CD4-positive, CD25-positive, alpha-beta regulatory T cell (primary cell): ENCODE results near the gene ADGRA1. TPM values are rescaled to one million over a fixed set of nuclear protein-coding genes. Genes with fewer than 3 reads are reported as not detected.

Source experiments
- ATAC-seq, 2 donors: fragments of 150-1000 bp; cut with Tn5 transposase; one replicate each; pipeline ENCODE4 v1.10.0; 2021; ENCODE audit warnings: low read depth in 2 of 2, moderate number of reproducible peaks in 2 of 2, moderate library complexity in 1 of 2
- DNase-seq, 3 donors: peaks; one replicate each; pipeline versions ENCODE4 v3.0.0 to v3.0.0-alpha.2; 2012 to 2022; ENCODE audit warnings: mixed read lengths in 1 of 3
- H3K27ac ChIP-seq: one replicate; pipeline ENCODE4 v1.7.0; 2013; ENCODE audit warnings: mild to moderate bottlenecking, low read length; ENCODE audit not compliant: insufficient read depth, poor library complexity, severe bottlenecking
- H3K27me3 ChIP-seq: one replicate; pipeline ENCODE4 v1.7.0; 2013; ENCODE audit warnings: low read length; ENCODE audit not compliant: control insufficient read depth, insufficient read depth
- H3K36me3 ChIP-seq: one replicate; pipeline ENCODE4 v1.7.0; 2013; ENCODE audit warnings: mild to moderate bottlenecking, low read length, moderate library complexity; ENCODE audit not compliant: control insufficient read depth, insufficient read depth
- H3K4me1 ChIP-seq: 2 replicates; pipeline ENCODE4 v1.7.0; 2013; ENCODE audit warnings: mild to moderate bottlenecking, low read length; ENCODE audit not compliant: insufficient read depth, control insufficient read depth, poor library complexity, severe bottlenecking
- H3K4me3 ChIP-seq: one replicate; pipeline ENCODE4 v1.7.0; 2013; ENCODE audit warnings: low read depth, mild to moderate bottlenecking, low read length, moderate library complexity
- H3K9me3 ChIP-seq, 2 experiments: 1 replicate in 1 of 2; 2 replicates in 1 of 2; pipeline ENCODE4 v1.7.0; 2013; ENCODE audit warnings: low read length in 2 of 2, mild to moderate bottlenecking in 1 of 2, moderate library complexity in 1 of 2; ENCODE audit not compliant: control insufficient read depth in 2 of 2
- H3K27ac Mint-ChIP-seq, 3 donors: one replicate each; pipeline ENCODE4 v1.8.0; 2020 to 2022; ENCODE audit warnings: mild to moderate bottlenecking in 3 of 3, mixed read lengths in 3 of 3, moderate library complexity in 2 of 3
- H3K27me3 Mint-ChIP-seq: one replicate; pipeline ENCODE4 v1.8.0; 2022; ENCODE audit warnings: mild to moderate bottlenecking, mixed read lengths
- H3K36me3 Mint-ChIP-seq: one replicate; pipeline ENCODE4 v1.8.0; 2020; ENCODE audit warnings: mixed read lengths
- H3K4me1 Mint-ChIP-seq, 4 donors: one replicate each; pipeline ENCODE4 v1.8.0; 2020 to 2022; ENCODE audit warnings: mixed read lengths in 4 of 4, mild to moderate bottlenecking in 1 of 4
- H3K4me3 Mint-ChIP-seq, 4 donors: one replicate each; pipeline ENCODE4 v1.8.0; 2020 to 2022; ENCODE audit warnings: mild to moderate bottlenecking in 4 of 4, mixed read lengths in 4 of 4, moderate library complexity in 3 of 4
- H3K9me3 Mint-ChIP-seq, 7 donors: one replicate each; pipeline ENCODE4 v1.8.0; 2020 to 2022; ENCODE audit warnings: mixed read lengths in 7 of 7, mild to moderate bottlenecking in 3 of 7, moderate library complexity in 2 of 7
- polyA plus RNA-seq, 4 donors: library from polyadenylated mRNA; unstranded; fragments of 300-500 nt; fragmentation: Illumina TruSeq; gene quantifications; one replicate each; pipeline ENCODE4 v1.2.3, GENCODE V29; 2021
- total RNA-seq: library from RNA; stranded (reverse); gene quantifications from one replicate; pipeline ENCODE4 v1.2.3, GENCODE V29; 2022

The ADGRA1 gene
- total and polyA plus RNA-seq, 5 donors from 2014 or later = not detected

GRCh38 chr10:133062085-133062484, 25.6 kb upstream of the ADGRA1 start:
- Histone ChIP-seq H3K27me3 (no peaks in the 10 kb centered on the region), H3K36me3 (no peaks in the 10 kb centered on the region), H3K4me1 (no peaks in the 10 kb centered on the region), H3K4me3 (no peak overlapping the region), H3K9me3 (no peaks in the 10 kb centered on the region), H3K27ac (no peak overlapping the region)
- no peak overlapping the region for H3K4me3 Mint-ChIP-seq
- H3K36me3 Mint-ChIP-seq = no peaks in the 10 kb centered on the region
- DNase-seq (no peak), ATAC-seq (no peak)
- H3K27me3 Mint-ChIP-seq = no peaks in the 10 kb centered on the region
- H3K4me1 Mint-ChIP-seq = peaks cover 0 to 8% (median 0%) of the 10 kb centered on the region in 4 donors
- H3K9me3 Mint-ChIP-seq = peaks cover 0 to 2% (median 0%) of the 10 kb centered on the region in 7 donors
- H3K27ac Mint-ChIP-seq = no peak overlapping the region

GRCh38 chr10:133062635-133063034, 25.1 kb upstream of the ADGRA1 start:
- H3K4me1 Mint-ChIP-seq = peaks cover 0 to 8% (median 0%) of the 10 kb centered on the region in 4 donors
- Histone ChIP-seq H3K27ac (no peak overlapping the region), H3K9me3 (no peaks in the 10 kb centered on the region), H3K27me3 (no peaks in the 10 kb centered on the region), H3K36me3 (no peaks in the 10 kb centered on the region), H3K4me1 (no peaks in the 10 kb centered on the region), H3K4me3 (no peak overlapping the region)
- H3K4me3 Mint-ChIP-seq = no peak overlapping the region
- no peak overlapping the region for H3K27ac Mint-ChIP-seq
- peaks cover 0 to 2% (median 0%) of the 10 kb centered on the region in 7 donors for H3K9me3 Mint-ChIP-seq
- no peaks in the 10 kb centered on the region for H3K36me3 Mint-ChIP-seq
- no peaks in the 10 kb centered on the region for H3K27me3 Mint-ChIP-seq
- ATAC-seq (no peak), DNase-seq (no peak)

- Histone ChIP-seq H3K36me3 (no peaks in the 10 kb centered on the region), H3K4me1 (no peaks in the 10 kb centered on the region), H3K4me3 (no peak overlapping the region), H3K27ac (no peak overlapping the region), H3K9me3 (no peaks in the 10 kb centered on the region), H3K27me3 (no peaks in the 10 kb centered on the region)
- H3K36me3 Mint-ChIP-seq = no peaks in the 10 kb centered on the region
- DNase-seq (no peak), ATAC-seq (no peak)
- H3K4me3 Mint-ChIP-seq = no peak overlapping the region
- no peak overlapping the region for H3K27ac Mint-ChIP-seq
- H3K27me3 Mint-ChIP-seq = no peaks in the 10 kb centered on the region
- H3K9me3 Mint-ChIP-seq = no peaks in the 10 kb centered on the region
- no peaks in the 10 kb centered on the region for H3K4me1 Mint-ChIP-seq
These were observed 20.3 kb upstream of the ADGRA1 start for GRCh38 chr10:133067149-133068105.

- Histone ChIP-seq H3K36me3 (no peaks in the 10 kb centered on the region), H3K4me1 (no peaks in the 10 kb centered on the region), H3K9me3 (no peaks in the 10 kb centered on the region), H3K27ac (no peak overlapping the region), H3K27me3 (no peaks in the 10 kb centered on the region), H3K4me3 (no peak overlapping the region)
- no peaks in the 10 kb centered on the region for H3K36me3 Mint-ChIP-seq
- no peak for ATAC-seq
- no peak for DNase-seq
- no peak overlapping the region for H3K27ac Mint-ChIP-seq
- H3K27me3 Mint-ChIP-seq = no peaks in the 10 kb centered on the region
- no peaks in the 10 kb centered on the region for H3K9me3 Mint-ChIP-seq
- no peak overlapping the region for H3K4me3 Mint-ChIP-seq
- H3K4me1 Mint-ChIP-seq = no peaks in the 10 kb centered on the region
These were observed 19.4 kb upstream of the ADGRA1 start for GRCh38 chr10:133068111-133069032.

- H3K27me3 Mint-ChIP-seq = no peaks in the 10 kb centered on the region
- no peak overlapping the region for H3K27ac ChIP-seq
- no peak for DNase-seq
- no peaks in the 10 kb centered on the region for H3K9me3 Mint-ChIP-seq
- no peak overlapping the region for H3K4me3 Mint-ChIP-seq
- no peaks in the 10 kb centered on the region for H3K36me3 ChIP-seq
- H3K36me3 Mint-ChIP-seq = no peaks in the 10 kb centered on the region
- no peaks in the 10 kb centered on the region for H3K4me1 Mint-ChIP-seq
- no peaks in the 10 kb centered on the region for H3K9me3 ChIP-seq
- ATAC-seq = no peak
- H3K27me3 ChIP-seq = no peaks in the 10 kb centered on the region
- no peaks in the 10 kb centered on the region for H3K4me1 ChIP-seq
- H3K4me3 ChIP-seq = no peak overlapping the region
- no peak overlapping the region for H3K27ac Mint-ChIP-seq
These were observed 18.6 kb upstream of the ADGRA1 start for GRCh38 chr10:133069033-133069525.

GRCh38 chr10:133070405-133070804, 17.3 kb upstream of the ADGRA1 start:
- Histone ChIP-seq H3K27me3 (no peaks in the 10 kb centered on the region), H3K4me1 (no peaks in the 10 kb centered on the region), H3K4me3 (no peak overlapping the region), H3K36me3 (no peaks in the 10 kb centered on the region), H3K9me3 (no peaks in the 10 kb centered on the region), H3K27ac (no peak overlapping the region)
- Mint-ChIP-seq H3K27ac (no peak overlapping the region), H3K36me3 (no peaks in the 10 kb centered on the region), H3K27me3 (no peaks in the 10 kb centered on the region), H3K4me3 (no peak overlapping the region), H3K9me3 (no peaks in the 10 kb centered on the region), H3K4me1 (no peaks in the 10 kb centered on the region)
- ATAC-seq (no peak), DNase-seq (no peak)

- H3K27ac ChIP-seq = no peak overlapping the region
- no peaks in the 10 kb centered on the region for H3K4me1 ChIP-seq
- no peaks in the 10 kb centered on the region for H3K36me3 ChIP-seq
- Mint-ChIP-seq H3K36me3 (no peaks in the 10 kb centered on the region), H3K9me3 (peaks cover 0 to 2% (median 0%) of the 10 kb centered on the region in 7 donors), H3K4me3 (no peak overlapping the region), H3K27ac (no peak overlapping the region), H3K27me3 (no peaks in the 10 kb centered on the region), H3K4me1 (no peaks in the 10 kb centered on the region)
- no peaks in the 10 kb centered on the region for H3K9me3 ChIP-seq
- DNase-seq (no peak), ATAC-seq (no peak)
- H3K4me3 ChIP-seq = no peak overlapping the region
- no peaks in the 10 kb centered on the region for H3K27me3 ChIP-seq
These were observed 16.9 kb upstream of the ADGRA1 start for GRCh38 chr10:133070810-133071209.
